GM23338 (cell line): Measurements from ENCODE around the gene HIBADH. TPM values are rescaled to one million over a fixed set of nuclear protein-coding genes. Genes with fewer than 3 reads are reported as not detected.

Source experiments
- ATAC-seq: fragments of 200-7000 bp; cut with Tn5 transposase; 3 replicates; pipeline ENCODE4 v1.9.1; 2020
- DNase-seq: peaks from one replicate; pipeline ENCODE4 v3.0.0-alpha.2; 2015; ENCODE audit warnings: low spot score
- H2AFZ ChIP-seq: fragments of 200-600 bp; sonication (generic); 2 replicates; pipeline ENCODE4 v1.8.0; 2016; ENCODE audit warnings: antibody characterized with exemption, mild to moderate bottlenecking, moderate library complexity
- H3F3A ChIP-seq: fragments of 200-600 bp; sonication (generic); replicated peaks from 2 replicates; pipeline ENCODE4 v1.8.0; 2017; ENCODE audit warnings: antibody characterized with exemption, mixed run types, low read depth
- H3K27ac ChIP-seq: fragments of 200-600 bp; sonication (generic); 2 replicates; pipeline ENCODE4 v1.6.1; 2016; ENCODE audit warnings: low read depth
- H3K27me3 ChIP-seq: fragments of 200-600 bp; sonication (generic); 2 replicates; pipeline ENCODE4 v1.8.0; 2016; ENCODE audit warnings: mild to moderate bottlenecking, mixed run types, moderate library complexity; ENCODE audit not compliant: insufficient read depth
- H3K36me3 ChIP-seq: fragments of 200-600 bp; sonication (generic); 2 replicates; pipeline ENCODE4 v1.8.0; 2016; ENCODE audit warnings: mild to moderate bottlenecking; ENCODE audit not compliant: insufficient read depth
- H3K4me1 ChIP-seq: fragments of 200-600 bp; sonication (generic); 2 replicates; pipeline ENCODE4 v1.8.0; 2016; ENCODE audit warnings: mild to moderate bottlenecking, moderate library complexity; ENCODE audit not compliant: insufficient read depth
- H3K4me2 ChIP-seq: fragments of 200-600 bp; sonication (generic); 2 replicates; pipeline ENCODE4 v1.7.1; 2017; ENCODE audit warnings: mixed run types
- H3K4me3 ChIP-seq: fragments of 200-600 bp; sonication (generic); 2 replicates; pipeline ENCODE4 v1.6.1; 2016; ENCODE audit warnings: mixed run types
- H3K79me2 ChIP-seq: fragments of 200-600 bp; sonication (generic); replicated peaks from 2 replicates; pipeline ENCODE4 v1.8.0; 2017; ENCODE audit warnings: mild to moderate bottlenecking; ENCODE audit not compliant: insufficient read depth
- H3K9me2 ChIP-seq: fragments of 200-600 bp; sonication (generic); 2 replicates; pipeline ENCODE4 v1.8.0; 2017; ENCODE audit not compliant: insufficient read depth
- H4K20me1 ChIP-seq: fragments of 200-600 bp; sonication (generic); replicated peaks from 2 replicates; pipeline ENCODE4 v1.8.0; 2017; ENCODE audit warnings: mild to moderate bottlenecking; ENCODE audit not compliant: insufficient read depth
- H3K27ac Mint-ChIP-seq: 2 replicates; pipeline ENCODE4 v1.8.0; 2020; ENCODE audit warnings: inconsistent platforms, mild to moderate bottlenecking, moderate library complexity, mixed read lengths
- H3K27me3 Mint-ChIP-seq: 3 replicates; pipeline ENCODE4 v1.8.0; 2022; ENCODE audit warnings: low read depth, mild to moderate bottlenecking, moderate library complexity, mixed read lengths, inconsistent platforms; ENCODE audit not compliant: insufficient read depth, poor library complexity
- H3K36me3 Mint-ChIP-seq: 3 replicates; pipeline ENCODE4 v1.8.0; 2021; ENCODE audit warnings: low read depth, mild to moderate bottlenecking, inconsistent platforms, moderate library complexity, mixed read lengths
- H3K4me1 Mint-ChIP-seq: 3 replicates; pipeline ENCODE4 v1.8.0; 2020; ENCODE audit warnings: mild to moderate bottlenecking, inconsistent platforms, mixed read lengths
- H3K4me3 Mint-ChIP-seq: 3 replicates; pipeline ENCODE4 v1.8.0; 2021; ENCODE audit warnings: moderate library complexity, mild to moderate bottlenecking, inconsistent platforms, mixed read lengths
- H3K9me3 Mint-ChIP-seq: 3 replicates; pipeline ENCODE4 v1.8.0; 2020; ENCODE audit warnings: moderate library complexity, mild to moderate bottlenecking, inconsistent platforms, mixed read lengths
- CREB1 ChIP-seq: fragments of 250-450 bp; sonication (Bioruptor Pico); IDR thresholded peaks from 2 replicates; pipeline ENCODE4 v1.5.0; 2020; ENCODE audit warnings: low read depth, mild to moderate bottlenecking, moderate library complexity
- ETS1 ChIP-seq: IDR thresholded peaks from 2 replicates; pipeline ENCODE4 v1.6.1; 2016; ENCODE audit warnings: antibody characterized with exemption
- EZH2 ChIP-seq: fragments of 200-600 bp; sonication (generic); IDR thresholded peaks from one replicate; pipeline ENCODE4 v1.8.0; 2017; ENCODE audit warnings: antibody characterized with exemption, mild to moderate bottlenecking, low read depth; ENCODE audit not compliant: unreplicated experiment
- EZH2phosphoT487 ChIP-seq: fragments of 200-600 bp; sonication (generic); IDR thresholded peaks from one replicate; pipeline ENCODE4 v1.8.1; 2018; ENCODE audit warnings: antibody characterized with exemption; ENCODE audit not compliant: unreplicated experiment
- JUNB ChIP-seq: IDR thresholded peaks from one replicate; pipeline ENCODE4 v1.6.1; 2016; ENCODE audit warnings: antibody characterized with exemption; ENCODE audit not compliant: unreplicated experiment
- NANOG ChIP-seq: IDR thresholded peaks from 2 replicates; pipeline ENCODE4 v1.6.1; 2016; ENCODE audit warnings: antibody characterized with exemption, borderline replicate concordance
- POLR2AphosphoS5 ChIP-seq: IDR thresholded peaks from 2 replicates; pipeline ENCODE4 v1.6.1; 2016; ENCODE audit warnings: antibody characterized with exemption, low read depth
- REST ChIP-seq: IDR thresholded peaks from one replicate; pipeline ENCODE4 v1.6.1; 2018; ENCODE audit warnings: antibody characterized with exemption; ENCODE audit not compliant: unreplicated experiment
- STAT1 ChIP-seq: IDR thresholded peaks from one replicate; pipeline ENCODE4 v1.6.1; 2016; ENCODE audit warnings: antibody characterized with exemption; ENCODE audit not compliant: unreplicated experiment
- ZNF114 ChIP-seq: fragments of 250-450 bp; sonication (Bioruptor Pico); IDR thresholded peaks from 2 replicates; pipeline ENCODE4 v1.5.0; 2020; ENCODE audit warnings: mild to moderate bottlenecking, moderate library complexity
- ZNF331 ChIP-seq: fragments of 250-450 bp; sonication (Bioruptor Pico); IDR thresholded peaks from 2 replicates; pipeline ENCODE4 v1.5.0; 2020; ENCODE audit warnings: low read depth, mild to moderate bottlenecking, moderate library complexity
- polyA plus RNA-seq: library from polyadenylated mRNA; unstranded; fragments of >200 nt; fragmentation: Nextera tagmentation; extraction: Ambion mirVana; gene quantifications from 2 replicates; pipeline ENCODE4 v1.2.1, GENCODE V29; 2016
- total RNA-seq: library from RNA; depleted of rRNA; stranded (reverse); fragments of >200 nt; shearing (Covaris generic); gene quantifications from 2 replicates; pipeline ENCODE4 v1.2.3, GENCODE V29; 2014
- TF ChIP-seq, protein P1 (sequence below): fragments of 250-450 bp; sonication (Bioruptor Pico); IDR thresholded peaks from 2 replicates; pipeline ENCODE4 v1.5.0; 2020; ENCODE audit warnings: mild to moderate bottlenecking, moderate library complexity
- TF ChIP-seq, protein P2 (sequence below), 2 experiments: fragments of 200-600 bp in 1 of 2; sonication (generic) in 1 of 2; conservative IDR thresholded peaks; 2 replicates each; pipeline versions ENCODE4 v1.5.1 to v1.6.1; 2016 to 2017; ENCODE audit warnings: antibody characterized with exemption in 2 of 2, low read depth in 2 of 2, mild to moderate bottlenecking in 2 of 2, moderate library complexity in 1 of 2

HIBADH gene
- total and polyA plus RNA-seq, 2 experiments from 2014 or later, result 31.3 to 57.0 TPM

DNA sequence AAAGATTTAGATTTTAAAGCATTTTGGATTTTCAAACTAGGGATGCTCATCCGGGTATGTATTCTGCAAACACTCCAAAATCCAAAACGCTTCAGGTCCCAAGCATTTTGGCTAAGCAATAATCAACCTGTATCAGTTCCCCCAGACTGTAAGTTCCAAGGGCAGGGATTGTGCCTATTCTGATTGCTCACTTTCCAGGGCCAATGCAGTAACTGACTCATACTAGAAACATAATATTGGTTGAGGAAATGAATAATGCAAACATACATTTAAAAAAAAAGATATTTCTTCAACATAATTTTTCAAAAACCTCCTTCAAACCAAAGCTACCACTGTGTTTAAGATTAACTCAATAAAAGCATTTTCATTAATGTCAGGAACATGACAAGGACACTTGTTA, 69.5 kb downstream of the HIBADH start:
- no peak for TF ChIP-seq ZNF114 (CRISPR knock-in tag)
- no peak for TF ChIP-seq STAT1
- TF ChIP-seq NANOG, result no peak
- TF ChIP-seq, protein P1, sequence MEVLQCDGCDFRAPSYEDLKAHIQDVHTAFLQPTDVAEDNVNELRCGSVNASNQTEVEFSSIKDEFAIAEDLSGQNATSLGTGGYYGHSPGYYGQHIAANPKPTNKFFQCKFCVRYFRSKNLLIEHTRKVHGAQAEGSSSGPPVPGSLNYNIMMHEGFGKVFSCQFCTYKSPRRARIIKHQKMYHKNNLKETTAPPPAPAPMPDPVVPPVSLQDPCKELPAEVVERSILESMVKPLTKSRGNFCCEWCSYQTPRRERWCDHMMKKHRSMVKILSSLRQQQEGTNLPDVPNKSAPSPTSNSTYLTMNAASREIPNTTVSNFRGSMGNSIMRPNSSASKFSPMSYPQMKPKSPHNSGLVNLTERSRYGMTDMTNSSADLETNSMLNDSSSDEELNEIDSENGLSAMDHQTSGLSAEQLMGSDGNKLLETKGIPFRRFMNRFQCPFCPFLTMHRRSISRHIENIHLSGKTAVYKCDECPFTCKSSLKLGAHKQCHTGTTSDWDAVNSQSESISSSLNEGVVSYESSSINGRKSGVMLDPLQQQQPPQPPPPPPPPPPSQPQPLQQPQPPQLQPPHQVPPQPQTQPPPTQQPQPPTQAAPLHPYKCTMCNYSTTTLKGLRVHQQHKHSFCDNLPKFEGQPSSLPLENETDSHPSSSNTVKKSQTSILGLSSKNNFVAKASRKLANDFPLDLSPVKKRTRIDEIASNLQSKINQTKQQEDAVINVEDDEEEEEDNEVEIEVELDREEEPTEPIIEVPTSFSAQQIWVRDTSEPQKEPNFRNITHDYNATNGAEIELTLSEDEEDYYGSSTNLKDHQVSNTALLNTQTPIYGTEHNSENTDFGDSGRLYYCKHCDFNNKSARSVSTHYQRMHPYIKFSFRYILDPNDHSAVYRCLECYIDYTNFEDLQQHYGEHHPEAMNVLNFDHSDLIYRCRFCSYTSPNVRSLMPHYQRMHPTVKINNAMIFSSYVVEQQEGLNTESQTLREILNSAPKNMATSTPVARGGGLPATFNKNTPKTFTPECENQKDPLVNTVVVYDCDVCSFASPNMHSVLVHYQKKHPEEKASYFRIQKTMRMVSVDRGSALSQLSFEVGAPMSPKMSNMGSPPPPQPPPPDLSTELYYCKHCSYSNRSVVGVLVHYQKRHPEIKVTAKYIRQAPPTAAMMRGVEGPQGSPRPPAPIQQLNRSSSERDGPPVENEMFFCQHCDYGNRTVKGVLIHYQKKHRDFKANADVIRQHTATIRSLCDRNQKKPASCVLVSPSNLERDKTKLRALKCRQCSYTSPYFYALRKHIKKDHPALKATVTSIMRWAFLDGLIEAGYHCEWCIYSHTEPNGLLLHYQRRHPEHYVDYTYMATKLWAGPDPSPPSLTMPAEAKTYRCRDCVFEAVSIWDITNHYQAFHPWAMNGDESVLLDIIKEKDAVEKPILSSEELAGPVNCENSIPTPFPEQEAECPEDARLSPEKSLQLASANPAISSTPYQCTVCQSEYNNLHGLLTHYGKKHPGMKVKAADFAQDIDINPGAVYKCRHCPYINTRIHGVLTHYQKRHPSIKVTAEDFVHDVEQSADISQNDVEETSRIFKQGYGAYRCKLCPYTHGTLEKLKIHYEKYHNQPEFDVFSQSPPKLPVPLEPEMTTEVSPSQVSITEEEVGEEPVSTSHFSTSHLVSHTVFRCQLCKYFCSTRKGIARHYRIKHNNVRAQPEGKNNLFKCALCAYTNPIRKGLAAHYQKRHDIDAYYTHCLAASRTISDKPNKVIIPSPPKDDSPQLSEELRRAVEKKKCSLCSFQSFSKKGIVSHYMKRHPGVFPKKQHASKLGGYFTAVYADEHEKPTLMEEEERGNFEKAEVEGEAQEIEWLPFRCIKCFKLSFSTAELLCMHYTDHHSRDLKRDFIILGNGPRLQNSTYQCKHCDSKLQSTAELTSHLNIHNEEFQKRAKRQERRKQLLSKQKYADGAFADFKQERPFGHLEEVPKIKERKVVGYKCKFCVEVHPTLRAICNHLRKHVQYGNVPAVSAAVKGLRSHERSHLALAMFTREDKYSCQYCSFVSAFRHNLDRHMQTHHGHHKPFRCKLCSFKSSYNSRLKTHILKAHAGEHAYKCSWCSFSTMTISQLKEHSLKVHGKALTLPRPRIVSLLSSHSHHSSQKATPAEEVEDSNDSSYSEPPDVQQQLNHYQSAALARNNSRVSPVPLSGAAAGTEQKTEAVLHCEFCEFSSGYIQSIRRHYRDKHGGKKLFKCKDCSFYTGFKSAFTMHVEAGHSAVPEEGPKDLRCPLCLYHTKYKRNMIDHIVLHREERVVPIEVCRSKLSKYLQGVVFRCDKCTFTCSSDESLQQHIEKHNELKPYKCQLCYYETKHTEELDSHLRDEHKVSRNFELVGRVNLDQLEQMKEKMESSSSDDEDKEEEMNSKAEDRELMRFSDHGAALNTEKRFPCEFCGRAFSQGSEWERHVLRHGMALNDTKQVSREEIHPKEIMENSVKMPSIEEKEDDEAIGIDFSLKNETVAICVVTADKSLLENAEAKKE (CRISPR knock-in tag), result no peak
- no peak for TF ChIP-seq ZNF331
- no peak for TF ChIP-seq JUNB
- TF ChIP-seq REST, result no peak
- no peak for TF ChIP-seq EZH2phosphoT487
- TF ChIP-seq, protein P2, sequence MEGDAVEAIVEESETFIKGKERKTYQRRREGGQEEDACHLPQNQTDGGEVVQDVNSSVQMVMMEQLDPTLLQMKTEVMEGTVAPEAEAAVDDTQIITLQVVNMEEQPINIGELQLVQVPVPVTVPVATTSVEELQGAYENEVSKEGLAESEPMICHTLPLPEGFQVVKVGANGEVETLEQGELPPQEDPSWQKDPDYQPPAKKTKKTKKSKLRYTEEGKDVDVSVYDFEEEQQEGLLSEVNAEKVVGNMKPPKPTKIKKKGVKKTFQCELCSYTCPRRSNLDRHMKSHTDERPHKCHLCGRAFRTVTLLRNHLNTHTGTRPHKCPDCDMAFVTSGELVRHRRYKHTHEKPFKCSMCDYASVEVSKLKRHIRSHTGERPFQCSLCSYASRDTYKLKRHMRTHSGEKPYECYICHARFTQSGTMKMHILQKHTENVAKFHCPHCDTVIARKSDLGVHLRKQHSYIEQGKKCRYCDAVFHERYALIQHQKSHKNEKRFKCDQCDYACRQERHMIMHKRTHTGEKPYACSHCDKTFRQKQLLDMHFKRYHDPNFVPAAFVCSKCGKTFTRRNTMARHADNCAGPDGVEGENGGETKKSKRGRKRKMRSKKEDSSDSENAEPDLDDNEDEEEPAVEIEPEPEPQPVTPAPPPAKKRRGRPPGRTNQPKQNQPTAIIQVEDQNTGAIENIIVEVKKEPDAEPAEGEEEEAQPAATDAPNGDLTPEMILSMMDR (conservative IDR thresholded peaks at IDR 0.05; ENCODE audit: low read depth in 2 of 2), result no peak
- TF ChIP-seq ETS1, result no peak
- TF ChIP-seq CREB1, result no peak
- no peak for TF ChIP-seq EZH2
- TF ChIP-seq POLR2AphosphoS5, result no peak
- H3K9me3 Mint-ChIP-seq, result no peaks in the 10 kb centered on the region
- no peak overlapping the region for H3K4me3 Mint-ChIP-seq

More for the DNA sequence above, 69.5 kb downstream of the HIBADH start:
- DNase-seq (no peak), ATAC-seq (no peak)
- H4K20me1 ChIP-seq, result no peaks in the 10 kb centered on the region
- H2AFZ ChIP-seq, result no peak overlapping the region
- H3K36me3 ChIP-seq, result no peaks in the 10 kb centered on the region
- no peaks in the 10 kb centered on the region for H3K79me2 ChIP-seq
- H3K27me3 ChIP-seq, result no peaks in the 10 kb centered on the region
- H3K9me2 ChIP-seq, result no peaks in the 10 kb centered on the region
- no peak overlapping the region for H3K27ac ChIP-seq
- no peak overlapping the region for H3K4me3 ChIP-seq
- H3F3A ChIP-seq, result no peaks in the 10 kb centered on the region
- Mint-ChIP-seq H3K4me1 (peaks cover 36% of the 10 kb centered on the region), H3K27me3 (no peaks in the 10 kb centered on the region), H3K27ac (no peak overlapping the region), H3K36me3 (no peaks in the 10 kb centered on the region)
- no peak overlapping the region for H3K4me2 ChIP-seq
- H3K4me1 ChIP-seq, result peaks cover 19% of the 10 kb centered on the region
